ENCODE measurements around the gene CCDC30. TPM values are rescaled to one million over a fixed set of nuclear protein-coding genes. Genes with fewer than 3 reads are reported as not detected.
"Not testable (repeated sequence)": the region's sequence is repeated elsewhere in the genome, so short reads cannot be mapped to it uniquely, and the experiment has no call there.

Gene CCDC30
- total RNA-seq, 1 experiment from 2014 or later: 1.8 TPM

DNA sequence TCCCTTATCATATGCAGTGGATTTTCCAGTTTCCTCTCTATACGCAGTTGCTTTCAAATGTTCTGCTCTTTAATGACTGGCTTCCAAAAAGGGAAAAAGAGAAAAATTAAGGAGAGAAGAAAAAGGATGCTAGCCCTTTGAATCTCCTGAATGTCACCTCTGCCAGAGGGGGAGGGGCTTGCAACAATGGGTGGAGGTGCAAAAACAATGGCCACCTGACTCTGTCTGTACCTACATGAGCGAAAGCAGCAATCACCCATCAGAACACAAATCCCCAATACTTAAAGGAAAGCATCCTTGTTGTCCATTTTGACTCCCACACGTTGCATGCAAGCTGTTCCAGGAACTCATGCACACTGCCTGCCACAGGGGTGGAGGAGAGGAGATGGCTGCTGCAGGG is 61.2 kb downstream of the CCDC30 start:
- DNase-seq (ENCODE audit: low spot score): no peak

DNA sequence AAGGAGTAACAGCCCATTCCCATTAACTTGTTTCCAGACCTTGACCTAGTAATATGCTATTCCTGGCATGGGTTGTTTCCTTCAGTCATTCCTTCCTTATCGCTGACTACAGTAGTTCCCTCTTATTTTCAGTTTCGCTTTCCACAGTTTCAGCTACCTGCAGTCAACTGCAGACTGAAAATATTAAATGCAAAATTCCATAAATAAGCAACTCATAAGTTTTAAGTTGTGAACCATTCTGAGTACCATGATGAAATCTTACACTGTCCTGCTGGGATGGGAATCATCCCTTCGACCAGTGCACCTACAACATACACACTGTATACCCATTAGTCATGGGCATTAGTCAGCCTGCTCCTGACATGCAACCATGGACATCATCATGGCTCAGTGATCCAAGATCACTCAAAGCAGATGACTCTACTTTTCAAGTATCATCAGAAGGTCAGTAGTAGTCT is 66.7 kb downstream of the CCDC30 start:
- DNase-seq (ENCODE audit: low spot score): peak; percentile 24

DNA sequence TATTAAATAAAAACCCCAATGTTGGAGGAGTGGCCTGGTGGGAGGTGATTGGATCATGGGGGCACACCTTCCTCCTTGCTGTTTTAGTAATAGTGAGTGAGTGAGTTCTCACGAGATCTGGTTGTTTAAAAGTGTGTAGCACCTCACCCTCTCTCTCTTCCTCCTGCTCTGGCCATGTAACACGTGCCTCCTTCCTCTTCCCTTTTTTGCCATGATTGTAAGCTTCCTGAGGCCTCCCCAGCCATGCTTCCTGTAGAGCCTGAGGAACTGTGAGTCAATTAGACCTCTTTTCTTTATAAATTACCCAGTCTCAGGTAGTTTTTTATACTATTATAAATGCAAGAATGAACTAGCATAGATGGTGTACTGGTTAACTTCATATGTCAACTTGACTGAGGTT is 68.0 kb downstream of the CCDC30 start:
- no peak for DNase-seq (ENCODE audit: low spot score)

DNA sequence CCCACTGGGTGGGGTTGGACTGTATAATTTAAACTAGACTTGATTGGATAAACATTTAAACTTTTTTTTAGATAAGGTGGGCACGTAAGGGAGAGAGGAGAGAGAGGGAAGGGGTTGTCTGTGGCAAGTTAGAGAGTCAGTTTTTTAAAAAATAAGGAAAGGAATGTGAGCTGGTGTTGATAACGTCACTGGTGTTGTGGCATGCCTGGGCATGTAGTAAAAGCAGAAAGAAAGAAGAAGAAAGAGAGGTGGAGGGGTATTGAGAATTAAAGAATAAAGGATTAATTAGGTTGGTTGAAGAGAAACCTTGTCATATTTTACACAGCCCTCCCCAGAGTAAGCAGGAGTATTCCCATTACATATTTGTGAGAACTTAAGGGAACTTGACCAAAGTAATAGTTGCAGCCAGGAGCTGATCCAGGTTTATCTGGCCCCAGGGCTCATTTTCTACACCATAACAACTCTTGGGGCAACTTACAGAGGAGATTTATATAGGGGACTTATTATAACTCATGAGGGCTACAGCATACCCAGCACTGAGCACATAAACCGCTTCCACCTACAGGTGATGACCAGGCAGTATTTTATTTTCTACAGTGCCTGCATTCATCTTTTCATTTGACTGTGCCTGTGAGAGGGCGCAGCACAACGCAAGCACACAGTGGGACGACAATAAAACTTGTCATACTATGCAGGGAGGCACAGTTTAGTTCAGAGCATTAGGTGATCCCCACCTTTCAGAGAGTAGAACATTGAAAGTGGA is 70.2 kb downstream of the CCDC30 start:
- no peak for DNase-seq (ENCODE audit: low spot score)

DNA sequence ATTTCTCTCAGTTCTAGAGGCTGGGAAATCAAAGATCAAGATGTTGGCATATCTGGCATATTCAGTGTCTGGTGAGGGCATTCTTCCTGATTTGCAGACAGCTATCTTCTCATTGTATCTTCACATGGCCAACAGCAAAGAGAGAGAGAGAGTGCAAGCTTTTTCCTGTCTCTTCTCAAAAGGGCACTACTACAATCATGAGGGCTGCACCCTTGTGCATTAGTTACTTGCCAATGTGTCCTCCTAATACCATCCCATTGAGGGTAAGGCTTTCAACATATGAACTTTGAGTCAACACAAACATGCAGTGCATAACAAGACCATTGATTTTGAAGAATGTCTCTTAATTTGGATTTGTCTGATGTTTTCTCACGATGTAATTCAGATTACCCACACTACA is 78.0 kb downstream of the CCDC30 start:
- DNase-seq (ENCODE audit: low spot score): no peak

DNA sequence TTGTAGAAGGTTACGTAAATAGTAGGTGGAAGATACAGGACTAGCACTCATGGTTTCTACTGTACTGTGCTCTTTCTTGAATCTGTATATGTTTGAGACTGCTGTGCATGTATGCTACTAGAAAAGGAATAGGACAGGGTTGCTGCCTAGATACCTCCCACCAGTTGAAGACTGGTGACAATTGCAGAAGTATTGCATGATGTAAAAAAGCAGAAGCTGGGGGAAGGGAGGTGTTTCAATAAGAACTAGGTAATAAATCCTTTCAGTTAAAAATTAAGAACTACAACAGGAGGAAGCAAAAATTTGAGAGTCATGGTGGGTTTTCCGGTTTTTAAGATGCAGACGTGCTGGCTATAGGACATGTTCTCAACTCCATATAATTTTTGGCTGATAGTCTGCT is 88.1 kb downstream of the CCDC30 start:
- DNase-seq (ENCODE audit: low spot score): no peak

DNA sequence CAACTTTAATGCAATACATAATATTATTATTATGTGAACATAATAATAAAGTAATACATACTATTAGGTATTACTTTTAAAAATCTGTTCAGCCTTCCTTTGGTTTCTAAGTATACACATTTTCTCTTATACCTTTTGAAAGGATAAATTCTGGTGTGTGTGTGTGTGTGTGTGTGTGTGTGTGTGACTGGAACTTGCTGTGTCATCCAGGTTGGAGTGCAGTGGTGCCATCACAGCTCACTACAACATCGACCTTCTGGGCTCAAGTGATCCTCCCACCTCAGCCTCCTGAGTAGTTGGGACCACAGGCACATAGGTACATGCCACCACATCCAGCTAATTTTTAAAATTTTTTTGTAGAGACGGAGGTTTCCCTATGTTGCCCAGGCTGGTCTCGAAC is 88.5 kb downstream of the CCDC30 start:
- no peak for DNase-seq (ENCODE audit: low spot score)

DNA sequence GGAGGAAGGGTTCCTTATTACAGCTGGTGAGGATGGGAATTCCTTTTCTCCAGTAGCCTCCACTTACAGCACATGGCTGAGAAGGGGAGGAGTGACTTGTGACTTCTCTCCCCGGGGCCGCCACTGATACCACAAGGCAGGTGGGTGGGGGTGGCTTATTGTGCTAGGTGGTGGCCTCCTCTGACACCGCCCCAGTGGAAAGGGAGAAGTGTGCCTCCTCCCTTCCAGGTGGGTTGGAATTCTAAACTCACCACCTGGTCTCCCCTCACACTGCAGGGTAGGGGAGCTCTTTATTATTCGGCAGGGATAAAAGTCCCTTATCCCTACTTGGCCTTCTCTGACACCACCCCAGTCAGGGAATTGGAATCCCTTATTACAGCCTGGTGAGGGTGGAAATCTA is 89.5 kb downstream of the CCDC30 start:
- no peak for DNase-seq (ENCODE audit: low spot score)

DNA sequence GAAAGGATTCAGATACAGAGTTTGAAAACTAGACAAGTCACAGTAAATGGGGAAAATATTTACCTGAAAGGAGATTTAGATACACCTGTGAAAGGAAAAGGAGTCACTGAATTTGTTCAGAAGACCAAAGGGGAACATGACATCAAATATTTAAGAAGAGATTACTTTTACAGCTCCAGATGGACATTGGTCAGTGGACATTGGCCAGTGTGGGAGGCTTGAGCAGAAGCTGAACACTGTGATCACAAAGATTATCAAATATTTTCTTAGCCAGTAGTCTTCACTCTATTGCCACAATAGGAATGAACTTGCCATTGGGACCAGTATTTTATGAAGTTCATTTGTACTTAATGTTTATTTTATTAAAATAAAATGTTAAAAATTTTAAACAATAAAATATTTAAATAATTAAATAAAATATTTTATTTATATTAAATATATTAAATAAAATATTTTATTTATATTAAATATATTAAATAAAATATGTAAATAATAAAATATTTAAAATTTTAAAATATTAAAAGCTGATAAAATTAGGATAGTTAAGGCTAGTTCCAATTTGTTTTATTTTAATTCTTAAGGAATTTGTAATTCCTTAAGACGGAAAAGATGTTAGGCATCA is 94.3 kb downstream of the CCDC30 start:
- DNase-seq (ENCODE audit: low spot score): no peak

DNA sequence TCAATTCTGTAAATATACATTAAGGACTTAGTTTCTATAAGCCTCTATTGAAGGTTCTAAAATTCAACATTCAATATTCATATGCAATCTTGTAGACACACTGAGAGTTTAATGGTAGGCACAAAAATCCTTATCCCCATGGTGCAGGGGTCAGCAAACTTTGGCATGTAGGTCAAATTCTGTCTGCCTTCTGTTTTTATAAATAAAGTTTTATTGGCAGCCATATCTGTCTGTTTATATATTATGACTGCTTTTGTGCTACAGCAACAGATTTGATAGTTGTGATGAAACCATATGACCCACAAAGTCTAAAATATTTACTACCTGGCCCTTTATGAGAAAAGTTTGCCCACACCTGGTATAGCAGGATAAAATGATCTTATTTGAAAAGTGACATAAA is 104.0 kb downstream of the CCDC30 start:
- no peak for DNase-seq (ENCODE audit: low spot score)

DNA sequence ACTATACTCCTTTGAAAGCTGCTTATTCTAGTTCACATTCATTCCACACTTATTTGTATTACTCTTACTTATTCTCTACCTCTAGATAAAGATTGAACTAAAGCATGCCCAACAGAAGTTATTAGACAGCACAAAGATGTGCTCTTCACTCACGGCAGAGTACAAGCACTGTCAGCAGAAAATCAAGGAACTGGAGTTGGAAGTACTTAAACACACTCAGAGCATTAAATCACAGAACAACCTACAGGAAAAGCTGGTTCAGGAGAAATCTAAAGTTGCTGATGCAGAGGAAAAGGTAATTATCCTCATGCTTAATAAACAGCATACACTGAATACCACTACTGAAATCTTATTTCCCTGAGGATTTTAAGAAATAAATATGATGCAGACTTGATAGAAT is 113.8 kb downstream of the CCDC30 start:
- no peak for DNase-seq (ENCODE audit: low spot score)

DNA sequence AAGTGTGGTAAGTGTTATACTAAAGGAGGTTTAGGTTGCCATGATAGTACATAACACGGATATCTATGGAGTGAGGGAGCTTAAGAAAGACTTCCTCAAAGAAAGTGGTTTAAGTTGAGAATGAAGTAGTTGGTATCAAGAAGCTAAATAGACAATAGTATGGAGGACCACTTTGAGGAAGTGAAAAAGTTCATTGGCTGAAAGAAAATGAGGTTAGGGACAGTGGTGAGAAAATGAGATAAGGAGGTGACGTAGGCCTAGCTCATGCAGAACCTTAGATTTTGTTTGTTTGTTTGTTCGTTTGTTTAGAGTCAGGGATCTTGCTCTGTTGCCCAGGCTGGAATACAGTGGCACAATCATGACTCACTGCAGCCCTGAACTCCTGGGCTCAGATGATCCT is 122.9 kb downstream of the CCDC30 start:
- no peak for DNase-seq (ENCODE audit: low spot score)

DNA sequence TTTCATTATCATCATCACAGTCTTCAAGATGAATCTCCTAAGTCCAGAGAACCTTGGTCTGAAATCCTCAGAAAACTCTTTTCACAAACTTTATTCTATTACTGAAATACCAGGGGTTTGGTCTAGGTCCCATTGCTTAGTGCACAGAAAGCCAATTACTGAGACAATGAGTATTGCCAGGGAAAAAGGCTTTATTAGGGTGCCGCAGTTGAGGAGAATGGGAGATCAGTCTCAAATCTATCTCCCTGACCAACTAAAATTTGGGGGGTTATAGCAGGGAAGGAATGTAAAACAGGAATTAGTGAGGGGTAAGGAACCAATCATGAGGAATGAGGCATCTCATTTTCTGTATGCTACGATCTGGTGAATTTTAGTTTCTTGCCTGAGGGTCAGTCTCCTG is 124.7 kb downstream of the CCDC30 start:
- DNase-seq (ENCODE audit: low spot score): no peak

DNA sequence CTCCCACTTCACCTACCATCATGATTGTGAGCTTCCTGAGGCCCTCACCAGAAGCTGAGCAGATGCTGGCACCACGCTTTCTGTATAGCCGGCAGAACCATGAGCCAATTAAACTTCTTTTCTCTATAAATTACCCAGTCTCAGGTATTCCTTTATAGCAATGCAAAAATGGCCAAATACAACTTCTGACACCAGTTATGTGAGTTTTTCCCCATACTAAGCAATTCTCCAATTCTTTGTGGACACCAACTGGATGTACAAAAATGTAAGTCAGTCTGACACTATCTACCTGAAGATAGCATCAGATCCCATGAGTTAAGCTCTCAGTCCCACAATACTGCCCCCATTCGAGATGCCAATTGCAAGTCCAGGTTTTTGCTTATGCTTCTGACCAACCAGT is 129.7 kb downstream of the CCDC30 start:
- no peak for DNase-seq (ENCODE audit: low spot score)

DNA sequence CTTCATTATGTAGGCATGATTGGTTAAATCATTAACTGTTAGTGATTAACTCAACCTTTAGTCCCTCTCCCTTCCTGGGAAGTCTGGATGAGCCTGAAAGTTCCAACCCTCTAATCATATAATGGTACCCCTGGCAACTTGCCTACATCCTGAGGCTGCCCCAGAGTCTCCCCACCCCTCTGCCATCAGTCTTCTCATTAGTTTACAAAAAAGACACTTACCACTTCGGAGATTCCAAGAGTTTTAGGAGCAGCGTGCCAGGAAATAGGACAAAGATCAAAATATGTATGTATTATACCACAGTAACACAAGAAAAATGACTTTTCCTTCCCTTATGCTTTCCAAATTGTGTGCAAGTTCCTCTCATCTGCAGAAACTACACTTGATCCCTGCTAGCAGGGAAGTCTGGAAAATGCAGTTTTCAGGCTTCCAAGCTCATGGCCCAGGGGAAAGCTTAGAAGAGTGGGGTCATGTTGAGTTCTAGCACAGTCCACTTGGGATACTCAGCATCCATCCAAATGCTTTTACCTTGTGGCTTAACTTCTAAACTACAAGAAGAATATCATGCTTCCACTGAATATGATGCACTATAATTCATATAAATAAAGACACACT is 130.5 kb downstream of the CCDC30 start:
- no peak for DNase-seq (ENCODE audit: low spot score)

DNA sequence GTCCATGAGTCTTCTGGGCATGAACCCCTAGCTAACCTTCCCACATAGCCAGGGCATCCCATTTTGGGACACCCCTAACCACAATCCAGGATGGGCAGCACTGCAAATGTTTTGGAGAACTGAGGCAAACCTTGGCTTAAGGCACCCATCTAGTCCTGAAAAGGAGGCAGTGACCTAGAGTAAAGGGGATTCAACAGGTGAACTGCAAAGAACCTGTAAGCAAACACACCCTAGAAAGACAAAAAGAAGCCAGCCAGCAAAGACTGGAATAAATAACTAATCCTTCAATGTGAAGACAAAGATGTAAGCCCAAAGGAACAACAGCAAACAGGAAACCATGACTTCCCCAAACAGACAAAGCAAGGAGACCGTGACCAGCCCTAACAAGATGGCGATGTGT is 138.4 kb downstream of the CCDC30 start:
- DNase-seq (ENCODE audit: low spot score): no peak

DNA sequence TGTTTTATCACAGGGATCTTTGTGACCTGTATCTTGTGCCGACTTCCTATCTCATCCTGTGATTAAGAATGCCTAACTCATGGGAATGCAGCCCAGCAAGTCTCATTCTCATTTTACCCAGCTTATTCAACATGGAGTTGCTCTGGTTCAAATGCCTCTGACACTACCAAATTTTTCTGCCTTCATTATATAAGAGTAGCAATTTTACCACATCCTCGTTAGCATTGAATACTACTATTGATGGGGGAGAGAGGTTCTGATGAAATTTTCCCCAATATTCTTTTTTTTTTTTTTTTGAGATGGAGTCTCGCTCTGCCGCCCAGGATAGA is 150.7 kb downstream of the CCDC30 start:
- no peak for DNase-seq (ENCODE audit: low spot score)

DNA sequence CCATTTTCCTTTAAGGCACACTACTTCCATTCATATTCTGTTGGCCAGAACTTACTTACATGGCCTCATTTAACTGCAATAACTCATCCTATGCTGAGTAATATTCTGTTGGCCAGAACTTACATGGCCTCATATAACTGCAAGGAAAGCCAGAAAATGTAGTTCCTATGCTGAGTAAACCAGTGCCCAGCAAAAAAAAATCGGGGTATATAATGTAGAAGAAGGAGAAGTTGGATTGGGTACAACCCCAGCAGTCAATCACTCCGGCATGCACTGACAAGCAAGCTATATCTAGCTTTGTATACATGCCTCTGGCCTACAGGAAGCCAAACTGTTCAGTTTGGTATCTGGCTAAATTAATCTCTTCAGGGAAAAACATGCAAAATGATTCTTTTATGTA is 155.8 kb downstream of the CCDC30 start:
- no peak for DNase-seq (ENCODE audit: low spot score)

DNA sequence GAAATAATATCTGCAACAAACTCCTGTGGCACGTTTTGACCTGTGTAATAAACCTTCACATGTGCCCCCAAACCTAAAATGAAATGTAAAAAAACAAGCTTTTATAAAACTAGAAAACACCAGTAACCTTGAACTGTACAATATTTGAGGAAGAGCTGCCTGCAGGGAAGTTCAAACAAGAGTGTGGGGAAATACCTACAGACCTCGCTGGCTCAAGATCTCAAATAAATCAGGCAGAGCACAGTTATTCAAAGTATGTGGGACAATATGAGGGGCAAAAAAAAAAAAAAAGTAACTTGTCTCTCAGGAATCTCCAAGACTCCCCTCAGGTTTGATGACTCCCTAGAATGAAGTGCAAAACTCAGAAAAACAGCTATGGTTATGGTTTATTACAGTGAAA is 157.2 kb downstream of the CCDC30 start:
- no peak for DNase-seq (ENCODE audit: low spot score)

DNA sequence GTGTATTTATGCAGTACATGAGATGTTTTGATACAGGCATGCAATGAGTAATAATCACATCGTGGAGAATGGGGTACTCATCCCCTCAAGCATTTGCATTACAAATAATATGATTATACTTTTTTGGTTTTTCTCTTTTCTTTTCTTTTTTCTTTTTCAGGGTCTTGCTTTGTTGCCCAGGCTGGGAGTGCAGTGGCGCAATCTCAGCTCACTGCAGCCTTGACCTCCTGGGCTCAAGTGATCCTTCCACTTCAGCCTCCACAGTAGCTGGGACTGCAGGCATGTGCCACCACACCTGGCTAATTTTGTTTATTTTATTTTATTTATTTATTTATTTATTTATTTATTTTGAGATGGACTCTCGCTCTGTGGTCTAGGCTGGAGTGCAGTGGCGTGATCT is 158.1 kb downstream of the CCDC30 start:
- not testable (repeated sequence) for DNase-seq (ENCODE audit: low spot score)

DNA sequence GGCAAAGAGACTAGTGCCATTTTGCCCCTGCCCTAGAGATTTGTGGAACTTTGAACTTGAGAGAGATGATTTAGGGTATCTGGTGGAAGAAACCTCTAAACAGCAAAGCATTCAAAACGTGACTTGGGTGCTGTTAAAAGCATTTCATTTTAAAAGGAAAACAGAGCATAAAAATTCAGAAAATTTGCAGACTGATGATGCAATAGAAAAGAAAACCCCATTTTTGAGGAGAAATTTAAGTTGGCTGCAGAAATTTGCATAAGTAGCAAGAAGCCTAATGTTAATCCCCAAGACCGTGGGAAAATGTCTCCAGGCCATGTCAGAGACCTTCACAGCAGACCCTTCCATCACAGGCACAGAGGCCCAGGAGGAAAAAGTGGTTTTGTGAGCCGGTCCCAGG is 164.1 kb downstream of the CCDC30 start:
- not testable (repeated sequence) for DNase-seq (ENCODE audit: low spot score)

DNA sequence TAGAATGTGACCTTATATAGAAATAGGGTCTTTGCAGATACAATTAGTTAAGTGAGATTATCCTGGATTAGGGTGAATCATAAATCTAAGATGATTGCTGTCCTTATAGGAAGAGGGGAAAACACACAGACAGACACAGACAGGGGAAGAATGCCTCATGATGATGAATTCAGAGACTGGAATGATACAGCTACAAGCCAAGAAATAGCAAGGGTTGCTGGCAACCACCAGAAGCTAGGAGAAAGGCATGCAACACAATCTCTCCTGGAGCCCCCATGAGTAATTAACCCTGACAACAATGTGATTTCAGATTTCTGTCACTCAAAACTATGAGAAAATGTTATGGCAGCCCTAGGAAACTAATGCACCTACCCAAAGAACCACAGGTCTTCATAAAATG is 176.0 kb downstream of the CCDC30 start:
- no peak for DNase-seq (ENCODE audit: low spot score)

DNA sequence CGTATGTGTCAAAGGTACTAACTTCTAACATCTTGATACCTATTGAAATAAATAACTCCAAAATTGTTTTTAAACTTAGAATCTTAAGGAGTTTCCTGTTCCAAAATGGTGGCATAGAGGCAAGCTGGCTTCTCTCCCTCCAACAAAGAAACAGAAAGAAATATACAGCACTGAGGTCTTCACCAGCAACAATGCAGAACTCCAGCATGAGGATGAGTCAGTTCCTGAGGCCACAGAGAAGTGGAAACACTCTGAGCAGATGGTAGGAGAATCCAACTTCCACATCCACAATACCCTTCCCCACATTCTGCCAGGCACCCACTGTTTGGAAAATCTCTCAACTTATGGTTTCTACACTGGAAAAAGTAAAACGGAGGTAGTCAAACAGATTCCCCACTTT is 183.0 kb downstream of the CCDC30 start:
- DNase-seq (ENCODE audit: low spot score): no peak
